Astrocyte (in vitro differentiated cells and primary cell): ENCODE measurements around the gene PLEKHG4B. TPM values are rescaled to one million over a fixed set of nuclear protein-coding genes. Genes with fewer than 3 reads are reported as not detected.

ENCODE experiments used
- DNase-seq: peaks from one replicate; pipeline ENCODE4 v3.0.0-alpha.2; 2010; ENCODE audit warnings: low read depth
- FAIRE-seq: peaks from 2 replicates; lab custom pipeline; 2011; peaks lifted over from hg19 to GRCh38; lab: Jason Lieb, UNC
- H2AFZ ChIP-seq: 2 replicates; pipeline ENCODE4 v1.6.0; 2012; ENCODE audit warnings: low read depth, low read length, inconsistent platforms
- H3K27ac ChIP-seq: 2 replicates; pipeline ENCODE4 v1.5.1; 2011; ENCODE audit warnings: low read depth, low read length, inconsistent platforms
- H3K27me3 ChIP-seq: 2 replicates; pipeline ENCODE4 v1.6.0; 2011; ENCODE audit warnings: low read length, inconsistent platforms; ENCODE audit not compliant: insufficient read depth
- H3K36me3 ChIP-seq: 2 replicates; pipeline ENCODE4 v1.5.1; 2011; ENCODE audit warnings: low read length, inconsistent platforms; ENCODE audit not compliant: insufficient read depth
- H3K4me1 ChIP-seq: 2 replicates; pipeline ENCODE4 v1.5.1; 2011; ENCODE audit warnings: low read length, inconsistent platforms; ENCODE audit not compliant: insufficient read depth
- H3K4me2 ChIP-seq: 2 replicates; pipeline ENCODE4 v1.6.0; 2012; ENCODE audit warnings: low read length, inconsistent platforms
- H3K4me3 ChIP-seq: 2 replicates; pipeline ENCODE4 v1.5.1; 2011; ENCODE audit warnings: low read depth, mild to moderate bottlenecking, low read length, inconsistent platforms; ENCODE audit not compliant: insufficient read depth
- H3K79me2 ChIP-seq: 2 replicates; pipeline ENCODE4 v1.6.0; 2012; ENCODE audit warnings: mild to moderate bottlenecking, low read length, inconsistent platforms; ENCODE audit not compliant: insufficient read depth
- H3K9ac ChIP-seq: 2 replicates; pipeline ENCODE4 v1.6.0; 2012; ENCODE audit warnings: mild to moderate bottlenecking, low read length, inconsistent platforms
- H3K9me3 ChIP-seq: 2 replicates; pipeline ENCODE4 v1.5.1; 2012; ENCODE audit warnings: low read depth, mild to moderate bottlenecking, low read length, inconsistent platforms; ENCODE audit not compliant: insufficient read depth
- H4K20me1 ChIP-seq: 2 replicates; pipeline ENCODE4 v1.6.0; 2012; ENCODE audit warnings: low read length, inconsistent platforms; ENCODE audit not compliant: insufficient read depth
- H3K27ac Mint-ChIP-seq: one replicate; pipeline ENCODE4 v1.8.0; 2021; ENCODE audit warnings: mild to moderate bottlenecking, mixed read lengths; ENCODE audit not compliant: unreplicated experiment
- H3K27me3 Mint-ChIP-seq: one replicate; pipeline ENCODE4 v1.8.0; 2021; ENCODE audit warnings: low read depth, mixed read lengths; ENCODE audit not compliant: unreplicated experiment
- H3K36me3 Mint-ChIP-seq: one replicate; pipeline ENCODE4 v1.8.0; 2021; ENCODE audit warnings: low read depth, mixed read lengths; ENCODE audit not compliant: unreplicated experiment
- H3K4me1 Mint-ChIP-seq: one replicate; pipeline ENCODE4 v1.8.0; 2021; ENCODE audit warnings: low read depth, mixed read lengths; ENCODE audit not compliant: unreplicated experiment
- H3K4me3 Mint-ChIP-seq: one replicate; pipeline ENCODE4 v1.8.0; 2021; ENCODE audit warnings: mild to moderate bottlenecking, moderate library complexity, mixed read lengths; ENCODE audit not compliant: unreplicated experiment
- H3K9me3 Mint-ChIP-seq: one replicate; pipeline ENCODE4 v1.8.0; 2021; ENCODE audit warnings: mild to moderate bottlenecking, mixed read lengths; ENCODE audit not compliant: unreplicated experiment
- CTCF ChIP-seq: IDR thresholded peaks from 2 replicates; pipeline ENCODE4 v1.5.1; 2011; ENCODE audit warnings: low read depth, mild to moderate bottlenecking, inconsistent platforms, low read length, moderate library complexity; ENCODE audit not compliant: insufficient read depth
- EZH2 ChIP-seq: IDR thresholded peaks from 2 replicates; pipeline ENCODE4 v1.6.1; 2012; ENCODE audit warnings: mild to moderate bottlenecking, low read length, inconsistent platforms; ENCODE audit not compliant: insufficient read depth
- total RNA-seq: library from RNA; stranded (reverse); gene quantifications from 2 replicates; pipeline ENCODE4 v1.2.1, GENCODE V29; 2021

PLEKHG4B gene
- total RNA-seq, 1 donor from 2014 or later: 8.1 TPM

- no peaks in the 10 kb centered on the region for H3K9me3 ChIP-seq
- H3K4me2 ChIP-seq: no peak overlapping the region
Observed at GRCh38 chr5:126806-127205, 34.8 kb downstream of the PLEKHG4B start.

GRCh38 chr5:127886-128285 is 35.9 kb downstream of the PLEKHG4B start:
- peaks cover 19% of the 10 kb centered on the region for H3K4me1 Mint-ChIP-seq
- H2AFZ ChIP-seq: no peak overlapping the region
- no peak overlapping the region for H3K4me3 ChIP-seq
- H3K27me3 ChIP-seq: no peaks in the 10 kb centered on the region
- H3K9me3 ChIP-seq: no peaks in the 10 kb centered on the region
- H4K20me1 ChIP-seq: no peaks in the 10 kb centered on the region
- peaks cover 13% of the 10 kb centered on the region for H3K36me3 Mint-ChIP-seq
- FAIRE-seq (no peak), DNase-seq (no peak)
- peaks cover 10% of the 10 kb centered on the region for H3K9me3 Mint-ChIP-seq
- no peak overlapping the region for H3K27ac ChIP-seq
- H3K4me2 ChIP-seq: no peak overlapping the region
- no peak overlapping the region for H3K4me3 Mint-ChIP-seq
- H3K4me1 ChIP-seq: peaks cover 20% of the 10 kb centered on the region
- H3K36me3 ChIP-seq: no peaks in the 10 kb centered on the region
- H3K9ac ChIP-seq: no peak overlapping the region
- no peak overlapping the region for H3K27ac Mint-ChIP-seq
- peaks cover 30% of the 10 kb centered on the region for H3K79me2 ChIP-seq
- TF ChIP-seq CTCF: no peak
- no peak for TF ChIP-seq EZH2
- no peaks in the 10 kb centered on the region for H3K27me3 Mint-ChIP-seq

More at GRCh38 chr5:126806-127205, 34.8 kb downstream of the PLEKHG4B start:
- peaks cover 11% of the 10 kb centered on the region for H3K9me3 Mint-ChIP-seq
- H3K4me3 Mint-ChIP-seq: no peak overlapping the region
- TF ChIP-seq EZH2 (no peak), CTCF (no peak)
- no peak overlapping the region for H3K27ac ChIP-seq
- H3K36me3 Mint-ChIP-seq: peaks cover 13% of the 10 kb centered on the region
- H3K27ac Mint-ChIP-seq: no peak overlapping the region
- H3K27me3 ChIP-seq: no peaks in the 10 kb centered on the region
- no peak overlapping the region for H3K4me3 ChIP-seq
- no peak for FAIRE-seq
- no peak overlapping the region for H3K9ac ChIP-seq
- H3K36me3 ChIP-seq: no peaks in the 10 kb centered on the region
- H3K4me1 ChIP-seq: peaks cover 20% of the 10 kb centered on the region
- H3K4me1 Mint-ChIP-seq: peaks cover 19% of the 10 kb centered on the region
- H3K79me2 ChIP-seq: peaks cover 22% of the 10 kb centered on the region
- no peaks in the 10 kb centered on the region for H4K20me1 ChIP-seq
- DNase-seq: no peak
- no peak overlapping the region for H2AFZ ChIP-seq
- no peaks in the 10 kb centered on the region for H3K27me3 Mint-ChIP-seq

GRCh38 chr5:128446-128845 is 36.5 kb downstream of the PLEKHG4B start:
- Histone ChIP-seq H3K79me2 (peaks cover 35% of the 10 kb centered on the region), H3K4me2 (no peak overlapping the region), H3K27ac (no peak overlapping the region), H3K4me1 (peaks cover 20% of the 10 kb centered on the region), H3K36me3 (no peaks in the 10 kb centered on the region), H3K9ac (no peak overlapping the region), H3K9me3 (no peaks in the 10 kb centered on the region), H4K20me1 (no peaks in the 10 kb centered on the region), H3K4me3 (no peak overlapping the region), H3K27me3 (no peaks in the 10 kb centered on the region), H2AFZ (no peak overlapping the region)
- Mint-ChIP-seq H3K27me3 (no peaks in the 10 kb centered on the region), H3K27ac (no peak overlapping the region), H3K4me3 (no peak overlapping the region), H3K4me1 (peaks cover 19% of the 10 kb centered on the region), H3K36me3 (peaks cover 13% of the 10 kb centered on the region), H3K9me3 (peaks cover 9% of the 10 kb centered on the region)
- DNase-seq: peak; percentile 22
- TF ChIP-seq EZH2 (no peak), CTCF (no peak)
- no peak for FAIRE-seq
